ENCODE data around the gene TAS2R10. TPM values are rescaled to one million over a fixed set of nuclear protein-coding genes. Genes with fewer than 3 reads are reported as not detected.

TAS2R10 gene
- polyA plus RNA-seq, 1 experiment, result 0.07 TPM

DNA sequence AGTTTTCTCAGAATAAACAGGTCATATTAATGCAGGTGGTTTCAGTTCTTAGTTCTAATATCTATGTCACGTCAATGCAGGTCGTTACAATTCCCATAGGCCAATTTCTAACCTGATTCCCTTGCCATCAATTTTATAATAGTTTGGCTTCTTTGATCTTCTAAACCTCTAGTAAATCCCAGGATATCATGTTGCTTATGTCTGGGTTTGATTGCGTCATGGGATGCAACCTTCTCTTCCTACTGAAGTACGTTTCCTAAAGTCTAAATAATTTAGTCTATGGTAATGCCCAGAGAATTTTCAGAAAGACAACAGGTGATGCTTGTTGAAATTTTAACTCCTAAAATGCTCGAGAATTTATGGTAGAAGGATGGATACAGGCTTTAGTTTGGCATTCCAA lies 42.9 kb downstream of the TAS2R10 start:
- Histone ChIP-seq H3K27me3 (ENCODE audit: control insufficient read depth, insufficient read depth, low read length) (no peaks in the 10 kb centered on the region), H3K36me3 (ENCODE audit: control insufficient read depth, insufficient read depth, low read length) (no peaks in the 10 kb centered on the region), H3K4me3 (ENCODE audit: low read depth, low read length) (no peak overlapping the region)
- ChIA-PET POLR2A (no interaction called here), CTCF (interaction anchor here (0.6 kb wide), 1 partner anchor 12 kb away, joined by 4 read pairs; no protein-coding TSS in a partner anchor)
- TF ChIP-seq, protein P1, sequence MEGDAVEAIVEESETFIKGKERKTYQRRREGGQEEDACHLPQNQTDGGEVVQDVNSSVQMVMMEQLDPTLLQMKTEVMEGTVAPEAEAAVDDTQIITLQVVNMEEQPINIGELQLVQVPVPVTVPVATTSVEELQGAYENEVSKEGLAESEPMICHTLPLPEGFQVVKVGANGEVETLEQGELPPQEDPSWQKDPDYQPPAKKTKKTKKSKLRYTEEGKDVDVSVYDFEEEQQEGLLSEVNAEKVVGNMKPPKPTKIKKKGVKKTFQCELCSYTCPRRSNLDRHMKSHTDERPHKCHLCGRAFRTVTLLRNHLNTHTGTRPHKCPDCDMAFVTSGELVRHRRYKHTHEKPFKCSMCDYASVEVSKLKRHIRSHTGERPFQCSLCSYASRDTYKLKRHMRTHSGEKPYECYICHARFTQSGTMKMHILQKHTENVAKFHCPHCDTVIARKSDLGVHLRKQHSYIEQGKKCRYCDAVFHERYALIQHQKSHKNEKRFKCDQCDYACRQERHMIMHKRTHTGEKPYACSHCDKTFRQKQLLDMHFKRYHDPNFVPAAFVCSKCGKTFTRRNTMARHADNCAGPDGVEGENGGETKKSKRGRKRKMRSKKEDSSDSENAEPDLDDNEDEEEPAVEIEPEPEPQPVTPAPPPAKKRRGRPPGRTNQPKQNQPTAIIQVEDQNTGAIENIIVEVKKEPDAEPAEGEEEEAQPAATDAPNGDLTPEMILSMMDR (IDR thresholded peaks at IDR 0.05; ENCODE audit: insufficient read depth, low read depth, low read length), result no peak
- no peak for DNase-seq (ENCODE audit: low read depth)

DNA sequence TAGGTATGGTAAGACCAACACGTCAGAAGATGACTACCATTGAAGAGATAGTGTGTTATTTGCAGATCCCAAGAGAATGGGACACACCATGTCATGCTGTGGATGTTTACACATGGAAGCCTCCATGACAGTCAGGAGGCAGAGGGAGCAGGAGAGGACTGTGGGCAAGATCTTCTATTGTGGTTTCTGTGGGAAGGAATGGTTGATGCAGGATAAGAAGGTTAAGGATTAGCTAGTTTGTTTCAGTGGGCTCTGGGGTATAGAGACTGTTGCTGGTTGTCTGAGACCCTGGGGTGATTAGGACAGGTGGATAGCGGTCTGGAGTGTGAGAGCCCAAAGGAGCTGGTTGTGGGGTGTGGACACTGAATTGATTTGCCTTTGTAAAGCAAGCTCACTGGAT lies 47.1 kb downstream of the TAS2R10 start:
- Histone ChIP-seq H3K4me3 (ENCODE audit: low read depth, low read length) (no peak overlapping the region), H3K36me3 (ENCODE audit: control insufficient read depth, insufficient read depth, low read length) (no peaks in the 10 kb centered on the region), H3K27me3 (ENCODE audit: control insufficient read depth, insufficient read depth, low read length) (no peaks in the 10 kb centered on the region; the same call in 1 of the 2 replicates)
- POLR2A ChIA-PET, result no interaction called here
- CTCF ChIA-PET, result interaction anchor here (1.5 kb wide), 1 partner anchor 709 kb away, joined by 5 read pairs; no protein-coding TSS in a partner anchor
- DNase-seq (ENCODE audit: low read depth), result no peak
- TF ChIP-seq, protein P1 (IDR thresholded peaks at IDR 0.05; ENCODE audit: insufficient read depth, low read depth, low read length), result no peak

Small RNAs within 50 kb of the gene (small RNA-seq; reads per million reads assigned to genes)
- gene PRR4 (ENCODE audit: insufficient read length, low read depth, low replicate concordance), result not detected

Other genes with a start within 250 kb of the TAS2R10 start
- 10.0 and 24.6 TPM in 2 replicates for gene MAGOHB, start 212.7 kb downstream of the TAS2R10 start, polyA plus RNA-seq (2011; rRNA removed)
- 0.74 and 0.92 TPM in 2 replicates for gene STYK1, start 152.3 kb downstream of the TAS2R10 start, polyA plus RNA-seq (2011; rRNA removed)
- 81.4 and 142 TPM in 2 replicates for gene YBX3, start 103.0 kb downstream of the TAS2R10 start, polyA plus RNA-seq (2011; rRNA removed)
- gene TAS2R7, start 23.7 kb downstream of the TAS2R10 start, polyA plus RNA-seq (2011; rRNA removed), result not detected in 2 replicates
- gene TAS2R8, start 19.1 kb downstream of the TAS2R10 start, polyA plus RNA-seq (2011; rRNA removed), result not detected in 2 replicates
- gene TAS2R9, start 16.2 kb downstream of the TAS2R10 start, polyA plus RNA-seq (2011; rRNA removed), result not detected in 2 replicates
- gene PRR4, start 23.1 kb upstream of the TAS2R10 start, polyA plus RNA-seq (2011; rRNA removed), result 2.6 and 4.2 TPM in 2 replicates
- gene PRH1, start 57.9 kb upstream of the TAS2R10 start, polyA plus RNA-seq (2011; rRNA removed), result 3.0 and 3.4 TPM in 2 replicates
- 0.10 TPM in 1 of 2 replicates, not detected in the other for gene TAS2R13, start 83.2 kb upstream of the TAS2R10 start, polyA plus RNA-seq (2011; rRNA removed)
- 0.18 TPM in 1 of 2 replicates, not detected in the other for gene PRH2, start 102.9 kb upstream of the TAS2R10 start, polyA plus RNA-seq (2011; rRNA removed)
- gene TAS2R14, start 112.9 kb upstream of the TAS2R10 start, polyA plus RNA-seq (2011; rRNA removed), result 0.56 and 1.3 TPM in 2 replicates
- gene TAS2R50, start 160.6 kb upstream of the TAS2R10 start, polyA plus RNA-seq (2011; rRNA removed), result 0.12 TPM in 1 of 2 replicates, not detected in the other
- 0.29 and 0.64 TPM in 2 replicates for gene TAS2R20, start 171.9 kb upstream of the TAS2R10 start, polyA plus RNA-seq (2011; rRNA removed)
- 0.33 and 0.48 TPM in 2 replicates for gene TAS2R19, start 196.3 kb upstream of the TAS2R10 start, polyA plus RNA-seq (2011; rRNA removed)
- 0.29 and 0.55 TPM in 2 replicates for gene TAS2R31, start 205.0 kb upstream of the TAS2R10 start, polyA plus RNA-seq (2011; rRNA removed)
- 0.09 and 0.11 TPM in 2 replicates for gene TAS2R46, start 235.9 kb upstream of the TAS2R10 start, polyA plus RNA-seq (2011; rRNA removed)

Data from BJ (cell line).